Measurements from ENCODE around the gene HTR4.
"Not testable (repeated sequence)": the region's sequence is repeated elsewhere in the genome, so short reads cannot be mapped to it uniquely, and the experiment has no call there.

The HTR4 gene, protein sequence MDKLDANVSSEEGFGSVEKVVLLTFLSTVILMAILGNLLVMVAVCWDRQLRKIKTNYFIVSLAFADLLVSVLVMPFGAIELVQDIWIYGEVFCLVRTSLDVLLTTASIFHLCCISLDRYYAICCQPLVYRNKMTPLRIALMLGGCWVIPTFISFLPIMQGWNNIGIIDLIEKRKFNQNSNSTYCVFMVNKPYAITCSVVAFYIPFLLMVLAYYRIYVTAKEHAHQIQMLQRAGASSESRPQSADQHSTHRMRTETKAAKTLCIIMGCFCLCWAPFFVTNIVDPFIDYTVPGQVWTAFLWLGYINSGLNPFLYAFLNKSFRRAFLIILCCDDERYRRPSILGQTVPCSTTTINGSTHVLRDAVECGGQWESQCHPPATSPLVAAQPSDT

DNA sequence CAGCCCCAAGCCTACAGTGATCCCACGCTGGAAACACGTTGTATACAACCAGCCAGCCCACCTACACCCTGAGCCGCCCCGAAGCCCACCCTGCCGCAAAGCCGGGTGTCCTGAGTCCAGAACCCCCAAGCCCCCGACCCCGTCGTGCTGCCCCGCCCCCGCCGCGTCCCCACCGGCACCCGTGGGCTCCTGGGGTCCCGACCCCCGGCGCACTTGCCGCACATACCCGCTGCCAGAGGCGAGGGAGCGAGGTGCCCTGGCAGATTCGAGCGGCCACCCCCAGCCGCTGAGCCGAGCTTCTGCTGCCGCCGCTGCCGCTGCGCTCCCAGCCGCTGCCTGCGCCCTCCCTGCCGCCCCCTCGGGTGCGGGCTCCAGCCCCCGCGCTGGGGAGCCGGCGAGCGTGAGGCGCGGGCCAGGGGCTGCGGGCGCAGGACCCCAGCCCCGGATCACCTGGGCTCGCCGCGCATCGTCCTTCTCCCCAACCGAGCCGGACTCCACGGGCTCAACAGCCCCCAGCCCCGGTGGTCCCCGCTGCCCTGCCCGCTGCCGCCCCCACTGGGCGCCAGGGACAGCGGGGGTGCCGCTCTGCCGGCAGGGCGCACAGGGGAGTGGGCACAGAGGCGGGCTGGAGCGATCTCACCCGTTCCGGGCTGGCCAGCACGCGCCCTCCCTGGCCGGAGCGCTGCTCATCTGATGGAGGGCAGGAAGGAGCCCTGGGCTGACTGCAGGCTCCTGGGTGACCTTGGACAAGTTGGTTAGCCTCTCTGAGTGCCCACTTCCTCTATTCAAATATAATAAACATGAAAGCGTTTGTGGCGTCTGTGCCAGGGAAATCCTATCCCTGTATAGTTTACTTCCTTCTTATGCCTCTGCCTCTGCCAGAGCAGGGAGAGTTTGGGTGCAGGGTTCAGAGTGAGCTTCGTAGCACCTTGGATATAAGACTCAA, at the start of gene HTR4:
Gene HTR4 (minus strand): TSS at position 692 of the 946 bp plus-strand sequence. CDS start 17,513 bp downstream, outside the sequence.
- no peak for DNase-seq

DNA sequence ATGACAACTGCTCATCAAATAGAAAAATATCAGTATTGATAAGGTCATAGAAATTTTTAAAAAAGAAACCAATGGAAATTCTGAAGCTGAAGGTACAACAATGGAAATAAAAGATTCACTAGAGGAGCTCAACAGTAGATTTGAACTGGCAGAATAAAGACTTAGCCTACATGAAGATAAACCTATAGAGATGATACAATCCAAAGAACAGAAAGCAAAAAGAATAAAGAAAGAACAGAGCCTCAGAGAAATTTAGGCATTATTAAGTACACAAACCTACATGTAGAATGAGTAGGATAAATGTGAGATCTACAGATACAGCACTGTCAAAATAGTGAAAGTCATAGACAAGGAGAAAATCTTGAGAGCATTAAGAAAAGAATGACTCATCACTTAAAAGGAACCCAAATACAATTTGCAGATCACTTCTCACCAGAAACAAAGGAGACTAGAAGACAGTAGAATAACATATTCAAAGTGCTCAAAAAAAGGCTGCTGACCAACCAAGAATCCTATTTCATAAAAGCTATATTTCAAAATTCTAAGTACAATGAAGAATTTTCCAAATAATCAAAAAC, 47.8 kb upstream of the HTR4 start:
- DNase-seq = no peak

DNA sequence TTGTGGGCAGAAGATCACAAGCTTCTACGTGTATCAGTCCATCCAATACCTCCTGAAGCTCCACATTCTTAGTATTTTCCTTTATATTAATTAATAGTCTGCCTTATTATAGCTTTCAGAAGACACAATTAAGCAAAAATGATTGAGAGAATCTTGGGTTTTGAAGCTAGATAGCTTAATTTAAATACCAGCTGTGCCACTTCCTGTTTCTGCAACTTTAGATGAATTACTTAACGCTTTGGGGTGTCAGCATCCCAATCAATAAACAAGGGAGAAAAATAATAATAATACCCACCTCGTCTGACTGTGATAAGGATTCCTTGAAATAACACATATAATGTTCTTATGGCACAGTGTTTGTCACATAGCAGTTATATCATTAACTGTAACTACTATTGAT, 44.7 kb upstream of the HTR4 start:
- no peak for DNase-seq

DNA sequence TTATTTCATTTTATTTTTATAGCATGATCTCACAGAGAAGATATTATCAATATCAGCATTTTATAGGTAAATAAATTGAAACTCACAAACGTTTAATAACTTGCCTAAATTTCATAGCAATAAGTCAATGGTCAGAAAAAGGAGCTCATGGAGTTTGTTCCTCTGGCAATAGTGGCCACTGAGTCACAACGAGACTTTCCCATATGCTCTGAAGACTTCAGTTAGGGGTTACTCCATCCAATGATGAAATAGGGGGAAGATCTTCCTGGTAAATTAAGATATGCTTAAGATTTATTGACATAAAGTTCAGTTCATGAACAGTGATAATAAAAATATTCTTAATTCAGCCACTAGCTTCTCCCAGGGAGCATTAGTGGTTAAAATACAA, 43.5 kb upstream of the HTR4 start:
- DNase-seq = no peak

DNA sequence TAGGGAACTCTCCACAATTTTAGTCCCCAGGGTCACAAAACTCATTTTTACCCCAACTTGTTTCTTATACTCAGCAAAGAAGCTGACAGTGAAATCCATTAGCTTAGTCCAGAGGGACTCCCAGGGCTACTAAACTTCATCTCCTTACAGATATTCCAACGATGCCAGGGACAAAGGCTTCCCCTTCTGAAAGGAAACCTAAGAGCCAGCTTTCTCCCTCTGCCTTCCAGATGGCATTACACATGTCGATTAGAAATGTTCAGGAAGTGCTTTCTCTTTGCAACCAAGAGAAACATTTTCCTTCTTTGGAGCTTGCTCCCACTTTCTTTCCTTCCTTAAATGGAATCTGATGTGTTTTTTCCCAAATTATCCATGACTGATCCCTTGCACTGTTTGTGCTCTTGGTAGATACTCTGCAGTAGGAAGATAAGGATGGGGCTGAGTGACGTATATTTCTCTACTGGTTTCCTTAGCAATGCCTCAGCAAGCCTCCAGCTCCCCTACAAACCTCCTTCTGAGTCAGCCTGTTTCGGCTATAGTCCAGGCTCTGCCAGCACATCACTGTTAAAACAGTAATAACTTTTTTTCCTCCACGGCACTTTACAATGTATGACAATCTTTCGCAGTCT, 43.0 kb upstream of the HTR4 start:
- no peak for DNase-seq

DNA sequence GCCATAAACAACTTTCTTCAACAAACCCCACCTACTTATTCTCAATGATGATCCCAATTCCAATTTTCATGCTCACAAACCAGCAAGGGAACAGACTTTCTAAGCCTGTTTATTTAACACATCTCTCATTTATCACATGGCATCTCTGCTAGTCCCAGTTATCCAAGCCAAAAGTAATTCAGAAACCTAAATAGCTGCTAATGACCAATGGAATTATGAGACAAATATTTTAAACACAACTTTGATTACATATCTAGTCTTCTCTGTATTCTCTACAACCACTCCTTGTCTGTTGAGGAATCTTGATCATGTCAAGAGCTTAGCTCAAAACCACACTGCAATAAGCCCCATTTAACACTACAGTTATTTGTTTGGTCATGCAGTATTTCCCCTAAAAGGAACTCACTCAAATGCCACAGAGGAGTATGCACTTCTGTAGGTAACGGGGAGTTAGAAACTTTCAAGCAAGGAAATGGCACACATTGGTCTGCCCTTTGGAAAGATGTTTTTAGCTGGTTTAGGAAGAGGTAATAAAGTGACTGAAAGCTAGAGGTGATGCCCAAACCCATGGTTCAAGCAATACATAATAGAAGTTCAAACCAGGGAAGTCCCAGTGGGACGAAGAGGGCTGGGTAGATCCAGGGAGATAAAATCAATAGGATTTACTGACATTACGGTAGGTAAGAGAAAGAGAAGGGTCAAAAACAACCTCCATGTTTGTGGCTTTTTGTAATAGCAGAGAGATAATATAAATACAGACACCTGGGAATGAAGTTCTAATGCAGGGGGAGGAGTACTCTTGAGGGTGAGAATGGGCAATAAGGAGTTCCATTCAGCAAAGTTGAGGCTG, 42.1 kb upstream of the HTR4 start:
- DNase-seq = no peak

DNA sequence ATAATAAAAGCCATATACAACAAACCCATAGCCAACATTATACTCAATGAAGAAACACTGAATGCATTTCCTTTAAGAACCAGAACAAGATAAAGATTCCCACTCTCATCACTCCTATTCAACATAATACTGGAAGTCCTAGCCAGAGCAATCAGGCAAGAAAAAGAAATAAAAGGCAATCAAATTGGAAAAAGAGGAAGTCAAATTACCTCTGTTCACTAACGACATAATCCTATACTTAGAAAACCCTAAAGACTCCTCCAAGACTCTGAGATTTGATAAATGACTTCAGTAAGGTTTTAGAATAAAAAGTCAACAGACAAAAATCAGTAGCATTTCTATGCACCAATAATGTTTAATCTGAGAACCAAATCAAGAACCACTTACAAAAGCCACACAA, 36.6 kb upstream of the HTR4 start:
- no peak for DNase-seq

DNA sequence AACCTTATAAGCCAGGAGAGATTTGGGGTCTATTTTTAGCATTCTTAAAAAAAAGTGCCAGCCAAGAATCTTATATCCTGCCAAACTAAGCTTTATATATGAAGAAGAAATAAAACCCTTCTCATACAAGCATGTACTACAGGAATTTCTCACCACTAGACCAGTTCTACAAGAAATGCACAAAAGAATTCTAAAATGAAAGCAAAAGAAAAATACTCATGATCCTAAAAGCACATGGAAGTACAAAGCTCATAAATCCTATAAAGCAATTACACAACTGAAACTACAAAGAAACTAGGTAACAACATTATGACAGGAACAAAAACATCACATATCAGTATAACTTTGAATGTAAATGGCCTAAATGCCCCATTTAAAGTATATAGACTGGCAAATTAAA, 34.5 kb upstream of the HTR4 start:
- no peak for DNase-seq

DNA sequence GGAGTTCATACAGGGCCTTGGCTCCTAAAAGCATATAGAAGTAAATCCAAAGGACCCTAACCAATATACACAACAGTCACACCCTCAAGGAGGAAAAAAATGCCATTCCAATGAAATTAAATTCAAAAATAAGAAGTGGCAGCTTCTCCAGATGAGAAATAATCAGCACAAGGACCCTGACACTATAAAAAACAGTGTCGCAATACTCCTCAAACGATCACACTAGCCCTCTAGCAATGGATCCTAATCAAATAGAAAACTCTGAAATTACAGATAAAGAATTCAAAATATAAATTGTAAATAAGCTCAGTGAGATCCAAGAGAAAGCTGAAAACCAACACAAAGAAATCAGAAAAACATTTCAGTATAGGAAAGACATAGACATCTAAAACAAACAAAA, 33.5 kb upstream of the HTR4 start:
- DNase-seq = no peak

DNA sequence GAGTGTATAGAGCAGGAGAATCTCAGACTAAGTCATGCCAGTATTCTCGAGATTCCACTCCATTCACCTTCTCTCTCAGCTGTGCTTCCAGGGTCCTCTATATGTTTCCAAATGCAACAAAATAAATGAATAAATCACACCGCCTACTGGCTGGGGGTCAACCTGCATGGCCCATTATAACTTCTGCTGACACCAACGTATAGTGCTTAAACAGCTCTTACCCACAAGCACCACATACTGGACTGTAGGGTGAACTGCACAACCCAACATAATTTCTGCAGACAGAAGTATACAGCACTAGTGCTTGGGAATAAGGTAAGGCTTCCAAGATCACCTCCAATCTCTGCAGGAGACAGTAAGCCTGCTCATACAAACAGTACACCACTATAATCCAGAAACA, 33.1 kb upstream of the HTR4 start:
- no peak for DNase-seq

DNA sequence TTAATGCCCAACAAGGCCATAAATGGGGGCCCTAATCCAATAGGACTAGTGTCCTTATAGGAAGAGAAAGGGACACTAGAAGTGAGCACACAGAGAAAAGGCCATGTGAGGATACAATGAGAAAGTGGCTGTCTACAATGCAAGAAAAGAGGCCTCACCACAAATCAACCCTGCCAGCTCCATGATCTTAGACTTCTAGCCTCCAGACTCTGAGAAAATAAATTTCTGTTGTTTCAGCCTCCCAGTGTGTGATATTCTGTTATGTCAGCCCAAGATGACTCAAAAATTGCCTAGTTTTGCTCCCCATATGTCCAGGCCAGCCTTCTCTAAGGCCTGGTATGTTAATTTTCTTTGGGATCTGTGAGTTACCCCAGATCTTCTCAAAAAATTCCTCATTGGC, 32.3 kb upstream of the HTR4 start:
- no peak for DNase-seq

DNA sequence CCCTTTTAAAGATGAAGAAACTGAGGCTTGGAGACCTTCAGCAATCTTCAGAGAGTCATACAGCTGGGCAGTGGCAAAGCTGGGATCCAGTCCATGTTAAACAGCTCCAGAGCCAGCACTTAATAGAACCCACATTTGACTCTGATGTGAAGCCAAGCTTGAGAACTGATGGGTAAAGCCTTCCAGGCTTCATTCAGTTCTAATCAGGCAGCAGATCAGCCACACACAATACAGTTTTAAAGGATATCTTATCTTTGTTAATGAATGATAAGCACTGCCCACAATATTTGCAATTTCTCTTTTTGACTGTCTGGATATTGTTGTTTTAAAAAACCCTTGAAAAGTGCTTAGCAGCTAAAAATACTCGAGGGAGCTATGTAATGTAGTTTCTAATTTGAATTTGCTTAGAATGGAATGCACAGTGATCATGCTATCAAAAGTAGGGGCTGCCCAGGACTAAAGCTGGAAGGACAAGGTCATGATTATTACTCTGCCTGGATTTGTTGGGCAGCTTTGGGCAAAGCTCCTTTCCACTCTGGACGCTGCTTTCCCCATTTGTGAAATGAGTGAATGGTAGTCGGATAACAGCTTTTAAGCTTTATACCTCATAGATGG, 31.3 kb upstream of the HTR4 start:
- DNase-seq = no peak

DNA sequence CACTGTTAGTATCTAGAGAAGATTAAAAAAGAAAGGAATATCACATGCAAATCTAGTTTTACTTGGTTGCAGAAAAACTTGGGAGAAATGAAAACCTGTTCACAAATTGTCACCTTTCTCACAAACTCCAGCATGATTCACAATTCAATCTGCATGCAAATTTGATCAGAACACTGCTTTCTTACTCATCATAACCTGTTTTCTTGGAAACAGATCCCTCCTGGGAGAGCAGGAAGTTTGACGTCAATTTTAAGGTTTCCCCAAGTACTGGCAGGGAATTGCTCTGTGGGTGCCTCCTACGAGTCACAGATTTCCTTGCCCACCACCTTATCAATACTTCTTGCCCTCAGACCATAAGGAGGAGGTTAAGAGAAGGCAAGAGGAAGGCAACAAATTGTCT, 30.2 kb upstream of the HTR4 start:
- no peak for DNase-seq

DNA sequence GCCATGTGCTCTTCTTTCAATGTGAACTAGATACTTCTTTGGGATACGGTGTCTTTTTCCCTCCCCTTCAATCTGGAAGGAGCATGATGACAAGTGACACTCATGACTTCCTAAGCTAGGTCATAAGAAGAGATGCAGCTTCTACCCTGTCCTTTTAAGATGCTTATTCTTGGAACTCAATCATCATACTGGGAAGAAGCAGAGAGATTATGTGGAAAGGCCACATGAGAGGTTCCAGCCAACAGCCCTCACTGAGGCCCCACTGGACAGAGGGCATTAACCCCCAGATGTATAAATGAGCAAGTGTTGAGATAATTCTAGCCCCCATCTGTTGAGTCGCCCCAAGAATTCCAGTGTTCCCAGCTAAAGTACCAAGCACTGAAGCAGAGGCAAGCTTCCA, 29.3 kb upstream of the HTR4 start:
- DNase-seq = no peak

DNA sequence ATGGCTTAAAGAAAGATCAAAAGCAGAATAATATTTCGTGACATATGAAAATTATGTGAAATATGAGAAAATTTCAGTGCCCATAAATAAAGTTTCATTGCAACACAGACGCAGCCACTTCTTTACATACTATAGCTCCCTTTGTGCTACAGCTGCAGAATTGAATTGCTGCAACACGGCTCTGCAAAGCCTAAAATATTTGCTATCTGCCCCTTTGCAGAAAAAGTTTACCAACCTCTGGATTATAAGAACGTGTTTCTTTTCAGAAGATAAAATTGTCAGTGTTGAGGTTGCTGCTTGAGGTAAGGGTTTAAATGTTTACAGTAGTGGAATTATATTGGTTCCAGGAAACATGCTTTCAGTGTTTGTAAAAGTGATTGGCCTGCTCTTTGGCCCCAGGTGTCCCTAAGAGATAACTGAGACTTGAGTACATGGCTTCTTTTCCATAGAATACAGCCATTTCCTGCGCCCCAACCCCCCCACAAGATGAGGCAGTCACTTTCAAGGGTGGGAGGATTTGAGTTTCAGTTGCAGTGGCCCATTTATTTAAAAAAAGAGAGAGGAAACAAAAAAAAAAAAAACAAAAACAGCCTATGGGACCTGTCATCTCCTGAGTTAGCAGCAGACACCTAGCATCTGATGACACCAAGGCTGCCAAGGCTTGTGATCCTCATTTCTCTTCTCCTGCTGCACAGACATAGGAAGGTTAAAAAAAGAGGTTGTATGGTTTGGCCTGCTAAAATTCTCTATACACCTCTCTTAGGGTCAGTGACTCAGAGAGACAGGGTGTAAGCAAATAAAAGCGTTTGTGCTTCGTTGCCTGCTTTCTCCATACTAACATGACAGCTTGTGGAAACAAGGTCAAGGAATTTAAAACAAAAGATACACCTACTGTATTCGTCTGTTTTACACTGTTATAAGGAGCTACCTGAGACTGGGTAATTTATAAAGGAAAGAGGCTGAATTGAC, 28.0 kb upstream of the HTR4 start:
- no peak for DNase-seq

DNA sequence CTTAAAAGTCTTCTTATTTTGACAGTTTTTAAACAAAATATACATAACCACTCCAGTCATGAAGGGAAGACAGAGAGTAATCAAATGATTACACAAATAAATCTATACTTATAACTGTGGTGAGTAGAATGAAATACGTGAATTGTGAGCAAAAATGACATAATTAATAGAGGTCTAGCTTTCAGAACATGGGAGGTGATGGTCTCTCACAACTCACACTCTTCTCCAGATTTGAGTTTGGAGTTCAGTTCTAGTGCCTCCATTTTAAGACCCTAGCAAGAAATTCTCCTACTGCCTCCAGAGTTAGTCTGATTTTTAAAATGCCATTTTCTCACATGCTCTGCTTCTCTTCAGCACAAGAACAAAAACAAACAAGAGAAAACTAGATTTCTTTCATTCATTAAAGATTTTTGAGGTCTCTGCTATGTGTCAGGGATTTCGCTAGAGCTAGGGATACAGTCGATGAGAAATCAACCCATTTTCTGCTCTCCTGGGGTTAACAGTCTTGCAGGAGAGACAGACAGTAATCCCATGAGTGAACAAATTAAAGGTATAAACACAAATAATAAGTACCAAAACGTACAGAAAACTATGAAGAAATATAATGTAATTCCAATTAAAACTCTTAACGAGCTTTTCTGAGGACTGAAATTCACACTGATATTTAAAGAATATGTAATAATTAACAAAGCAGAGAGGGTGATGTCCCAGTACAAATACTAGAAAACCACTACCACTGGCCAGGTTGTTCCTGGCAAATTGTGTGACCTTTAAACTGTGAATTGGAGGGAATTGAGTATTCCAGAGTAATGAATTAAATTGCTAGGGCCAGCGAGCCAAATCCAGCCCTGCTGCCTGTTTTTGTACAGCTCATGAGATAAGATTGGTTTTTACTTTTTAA, 27.1 kb upstream of the HTR4 start:
- no peak for DNase-seq

DNA sequence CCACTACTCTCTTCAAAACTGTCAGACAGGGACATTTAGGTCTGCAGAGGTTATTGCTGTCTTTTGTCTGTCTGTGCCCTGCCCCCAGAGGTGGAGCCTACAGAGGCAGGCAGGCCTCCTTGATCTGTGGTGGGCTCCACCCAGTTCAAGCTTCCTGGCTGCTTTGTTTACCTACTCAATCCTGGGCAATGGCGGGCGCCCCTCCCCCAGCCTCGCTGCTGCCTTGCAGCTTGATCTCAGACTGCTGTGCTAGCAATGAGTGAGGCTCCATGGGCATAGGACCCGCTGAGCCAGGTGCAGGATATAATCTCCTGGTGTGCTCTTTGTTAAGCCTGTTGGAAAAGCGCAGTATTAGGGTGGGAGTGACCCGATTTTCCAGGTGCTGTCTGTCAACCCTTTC, 19.4 kb upstream of the HTR4 start:
- DNase-seq = not testable (repeated sequence)

DNA sequence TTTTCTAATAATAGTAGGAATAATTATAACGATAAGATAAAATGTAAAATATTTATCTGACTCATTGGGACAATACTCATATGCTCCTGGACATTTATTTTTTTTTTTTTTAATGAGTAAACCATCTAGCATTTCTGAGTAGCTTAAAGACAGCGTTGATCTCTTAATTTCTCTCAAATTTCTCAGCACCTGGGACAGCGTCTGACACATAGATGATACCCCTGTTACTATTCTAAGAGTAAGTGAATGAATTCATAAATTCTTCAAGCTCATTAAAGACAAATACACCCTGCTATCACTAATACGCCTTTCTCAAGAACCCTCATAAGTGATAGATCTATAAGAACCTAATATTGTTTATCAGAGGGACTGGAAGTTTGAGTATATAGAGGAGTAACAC, 12.0 kb upstream of the HTR4 start:
- no peak for DNase-seq

DNA sequence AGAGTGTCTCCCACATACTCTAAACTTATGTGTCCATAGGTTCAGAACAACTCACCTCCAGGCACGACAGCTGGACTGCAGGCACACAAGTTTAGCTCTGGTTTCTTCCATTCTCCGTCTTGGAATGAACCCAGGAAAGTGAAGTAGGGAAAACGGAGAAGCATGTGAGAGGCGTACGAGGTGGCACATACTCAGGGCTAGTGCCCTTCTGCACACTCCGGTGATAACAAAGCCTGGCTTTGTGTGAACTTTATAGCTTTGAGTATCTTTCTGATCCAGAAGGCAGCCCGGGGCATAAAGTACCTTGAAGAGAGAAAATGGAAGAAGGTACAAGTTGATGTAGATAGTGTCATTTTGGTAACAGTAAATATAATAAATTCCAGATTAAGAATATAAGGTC, 11.1 kb upstream of the HTR4 start:
- DNase-seq = no peak

DNA sequence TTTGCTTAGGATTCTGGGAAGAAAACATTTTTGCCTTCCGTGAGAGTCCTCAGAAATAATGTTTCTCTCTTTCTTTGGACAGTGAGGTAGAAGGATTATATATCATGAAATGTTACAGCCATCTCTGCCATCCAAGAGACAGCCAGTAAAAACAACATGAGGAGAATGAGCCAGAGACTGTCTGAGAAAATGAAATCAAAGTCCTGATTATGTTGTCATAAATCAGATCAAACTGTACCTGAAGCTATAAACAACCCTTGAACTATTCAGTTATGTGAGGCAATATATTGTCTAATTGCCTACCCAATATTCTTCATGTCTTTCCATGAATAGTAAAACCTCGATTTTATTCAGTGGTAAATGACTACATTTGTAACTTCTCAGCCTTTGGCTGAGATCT, 9.2 kb upstream of the HTR4 start:
- no peak for DNase-seq

Data from NCI-H748 treated with DMSO at 0.1 percent for 48 hours (cell line).